GM23248 (cell line): ENCODE measurements around the gene HYI.

Experiments used
- EZH2 ChIP-seq: fragments of 200-600 bp; sonication (generic); IDR thresholded peaks from 2 replicates; pipeline ENCODE4 v1.6.1; 2018; ENCODE audit warnings: antibody characterized with exemption, mild to moderate bottlenecking; ENCODE audit not compliant: insufficient read depth, poor library complexity, severe bottlenecking
- EZH2phosphoT487 ChIP-seq: fragments of 200-600 bp; sonication (generic); IDR thresholded peaks from 2 replicates; pipeline ENCODE4 v1.6.1; 2018; ENCODE audit warnings: antibody characterized with exemption, moderate library complexity, mild to moderate bottlenecking, low read depth; ENCODE audit not compliant: insufficient read depth

DNA sequence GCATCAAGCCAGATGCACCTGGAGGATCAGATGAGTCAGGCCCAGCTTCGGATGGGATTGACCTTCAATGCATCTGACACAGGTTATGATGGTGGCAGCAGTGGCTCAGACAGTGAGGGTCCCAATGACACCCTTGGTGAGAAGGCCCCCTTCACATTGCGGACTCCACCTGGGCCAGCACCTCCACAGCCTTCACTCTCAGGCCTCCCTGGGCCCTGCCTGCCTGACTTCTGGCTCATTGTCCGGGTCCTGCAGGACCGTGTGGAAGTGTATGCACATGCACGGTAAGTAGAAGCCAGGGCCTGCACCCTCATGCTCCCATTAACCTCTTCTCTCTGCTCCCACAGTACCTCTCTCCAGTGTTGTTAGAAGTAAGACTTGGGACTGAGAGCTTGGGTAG is 20.8 kb downstream of the HYI start:
- no peak for TF ChIP-seq EZH2
- TF ChIP-seq EZH2phosphoT487, result no peak
